ENCODE results near the gene PIKFYVE. TPM values are rescaled to one million over a fixed set of nuclear protein-coding genes. Genes with fewer than 3 reads are reported as not detected.
"Not testable (repeated sequence)": the region's sequence is repeated elsewhere in the genome, so short reads cannot be mapped to it uniquely, and the experiment has no call there.

The PIKFYVE gene
- total RNA-seq (10 to 100 TPM; 26.2 to 46.9 TPM), polyA plus RNA-seq (1 to 10 TPM; 5.7 to 8.4 TPM)
- long read RNA-seq, donor 1, partial matches to known transcripts, result 18 of 19 reads
- long read RNA-seq, donor 1, other reads (novel, unspliced or antisense), result 0 of 19 reads
- long read RNA-seq, donor 2, result 0 reads
- long read RNA-seq, donor 3, result 0 reads
- long read RNA-seq, donor 4, partial matches to known transcripts, result 8 of 8 reads
- long read RNA-seq, donor 4, other reads (novel, unspliced or antisense), result 0 of 8 reads
- long read RNA-seq, donor 5, partial matches to known transcripts, result 34 of 34 reads
- long read RNA-seq, donor 5, other reads (novel, unspliced or antisense), result 0 of 34 reads

GRCh38 chr2:208265801-208266552 is at the start of gene PIKFYVE:
PIKFYVE (plus strand) TSS chr2:208266255; CDS start chr2:208271520, 5,265 bp downstream.
- ATAC-seq (ENCODE audit: insufficient read depth, low FRiP score), result peak; percentile 99
- H3K27me3 ChIP-seq (ENCODE audit: control insufficient read depth in 3 of 3, insufficient read depth in 3 of 3, low read length in 2 of 3), result no peaks in the 10 kb centered on the region
- DNase-seq, result peak; percentile 97 to 99 (median 99)
- peaks cover 0 to 4% (median 2%) of the 10 kb centered on the region in 4 donors for H3K36me3 ChIP-seq (ENCODE audit: control insufficient read depth in 4 of 4, insufficient read depth in 4 of 4, low read length in 4 of 4)
- peak within 1 kb of the TSS; percentile 96 for H3K27ac ChIP-seq (ENCODE audit: low read depth in 1 of 2, low read length in 1 of 2)
- H3K4me1 ChIP-seq (ENCODE audit: control insufficient read depth in 5 of 5, insufficient read depth in 5 of 5, low read length in 5 of 5), result peaks cover 7 to 22% (median 11%) of the 10 kb centered on the region in 5 donors
- WGBS, 2 donors, result 1% methylated on average over 48 to 50 of the region's 50 CpGs
- H3K9ac ChIP-seq (ENCODE audit: insufficient read depth in 1 of 2, low read length in 2 of 2), result peak within 1 kb of the TSS; percentile 65 to 96
- H3K4me3 ChIP-seq, result peak within 1 kb of the TSS; percentile 79
- H3K9me3 ChIP-seq (ENCODE audit: control insufficient read depth in 4 of 4, insufficient read depth in 3 of 4, low read length in 3 of 4), result no peaks in the 10 kb centered on the region
- peak; percentile 1 for TF ChIP-seq CTCF (IDR thresholded peaks at IDR 0.05; ENCODE audit: control extremely low read depth, extremely low read depth)

GRCh38 chr2:208221873-208222272 is 44.2 kb upstream of the PIKFYVE start:
- not testable (repeated sequence) for ATAC-seq (ENCODE audit: insufficient read depth, low FRiP score); H3K36me3 ChIP-seq (ENCODE audit: control insufficient read depth in 4 of 4, insufficient read depth in 4 of 4, low read length in 4 of 4); H3K27me3 ChIP-seq (ENCODE audit: control insufficient read depth in 3 of 3, insufficient read depth in 3 of 3, low read length in 2 of 3); DNase-seq; H3K27ac ChIP-seq (ENCODE audit: low read depth in 1 of 2, low read length in 1 of 2); H3K9me3 ChIP-seq (ENCODE audit: control insufficient read depth in 4 of 4, insufficient read depth in 3 of 4, low read length in 3 of 4); H3K4me1 ChIP-seq (ENCODE audit: control insufficient read depth in 5 of 5, insufficient read depth in 5 of 5, low read length in 5 of 5); H3K9ac ChIP-seq (ENCODE audit: insufficient read depth in 1 of 2, low read length in 2 of 2); H3K4me3 ChIP-seq
- 89 to 90% methylated on average over 3 of the region's 3 CpGs for WGBS, 2 donors

- no peak for ATAC-seq (ENCODE audit: insufficient read depth, low FRiP score)
- no peak overlapping the region for H3K4me3 ChIP-seq
These were observed 43.7 kb upstream of the PIKFYVE start for GRCh38 chr2:208222351-208222750.

More at GRCh38 chr2:208222351-208222750, 43.7 kb upstream of the PIKFYVE start:
- no peaks in the 10 kb centered on the region for H3K27me3 ChIP-seq (ENCODE audit: control insufficient read depth in 3 of 3, insufficient read depth in 3 of 3, low read length in 2 of 3)
- no peaks in the 10 kb centered on the region for H3K4me1 ChIP-seq (ENCODE audit: control insufficient read depth in 5 of 5, insufficient read depth in 5 of 5, low read length in 5 of 5)
- H3K36me3 ChIP-seq (ENCODE audit: control insufficient read depth in 4 of 4, insufficient read depth in 4 of 4, low read length in 4 of 4), result no peaks in the 10 kb centered on the region
- peaks cover 0 to 4% (median 0%) of the 10 kb centered on the region in 4 donors for H3K9me3 ChIP-seq (ENCODE audit: control insufficient read depth in 4 of 4, insufficient read depth in 3 of 4, low read length in 3 of 4)
- no peak overlapping the region for H3K27ac ChIP-seq (ENCODE audit: low read depth in 1 of 2, low read length in 1 of 2)
- no peak overlapping the region for H3K9ac ChIP-seq (ENCODE audit: insufficient read depth in 1 of 2, low read length in 2 of 2)
- WGBS, 2 donors, result 92% methylated on average over 3 of the region's 3 CpGs
- no peak for DNase-seq
- no peak for TF ChIP-seq CTCF (IDR thresholded peaks at IDR 0.05; ENCODE audit: control extremely low read depth, extremely low read depth)
